HEK293T (cell line): ENCODE data around the gene XPNPEP2.

Experiments used
- CTCF ChIA-PET: fragments of 350-600 bp; formaldehyde crosslinking; extraction: SDS; loops from one replicate; lab custom pipeline; 2021; ENCODE audit warnings: antibody characterized with exemption, inconsistent platforms; lab: Yijun Ruan, JAX
- POLR2A ChIA-PET: fragments of 350-600 bp; formaldehyde crosslinking; extraction: SDS; loops from one replicate; lab custom pipeline; 2020; ENCODE audit warnings: antibody characterized with exemption, inconsistent platforms; lab: Yijun Ruan, JAX
- DNase-seq: peaks from one replicate; pipeline ENCODE4 v3.0.0; 2012; ENCODE audit warnings: mixed read lengths; ENCODE audit errors: extremely low spot score
- ARNT ChIP-seq: fragments of 450-650 bp; IDR thresholded peaks from 2 replicates; pipeline ENCODE4 v1.6.1; 2017; ENCODE audit warnings: mild to moderate bottlenecking
- BHLHE40 ChIP-seq: fragments of 450-650 bp; IDR thresholded peaks from 2 replicates; pipeline ENCODE4 v1.6.1; 2016; ENCODE audit warnings: mild to moderate bottlenecking, moderate library complexity, borderline replicate concordance
- CTBP1 ChIP-seq: fragments of 450-650 bp; IDR thresholded peaks from 2 replicates; pipeline ENCODE4 v1.6.1; 2016; ENCODE audit warnings: borderline replicate concordance
- ELF4 ChIP-seq: fragments of 450-650 bp; IDR thresholded peaks from 2 replicates; pipeline ENCODE4 v1.6.1; 2017; ENCODE audit warnings: antibody characterized with exemption
- FOXA1 ChIP-seq: fragments of 450-650 bp; IDR thresholded peaks from 2 replicates; pipeline ENCODE4 v1.6.1; 2016; ENCODE audit warnings: mild to moderate bottlenecking
- FOXK2 ChIP-seq: fragments of 450-650 bp; IDR thresholded peaks from 2 replicates; pipeline ENCODE4 v1.6.1; 2016; ENCODE audit warnings: mild to moderate bottlenecking
- FOXM1 ChIP-seq: fragments of 450-650 bp; IDR thresholded peaks from 2 replicates; pipeline ENCODE4 v1.6.1; 2017; ENCODE audit warnings: mild to moderate bottlenecking, borderline replicate concordance
- HDGF ChIP-seq: fragments of 450-650 bp; IDR thresholded peaks from 2 replicates; pipeline ENCODE4 v1.6.1; 2017; ENCODE audit warnings: antibody characterized with exemption, borderline replicate concordance
- L3MBTL2 ChIP-seq: fragments of 450-650 bp; conservative IDR thresholded peaks from 2 replicates; pipeline ENCODE4 v1.6.1; 2016; ENCODE audit warnings: mild to moderate bottlenecking
- LEF1 ChIP-seq: fragments of 450-650 bp; IDR thresholded peaks from 2 replicates; pipeline ENCODE4 v1.6.1; 2017; ENCODE audit warnings: mild to moderate bottlenecking, borderline replicate concordance
- NFRKB ChIP-seq: fragments of 450-650 bp; IDR thresholded peaks from 2 replicates; pipeline ENCODE4 v1.6.1; 2016; ENCODE audit warnings: mild to moderate bottlenecking, moderate library complexity
- SP1 ChIP-seq: fragments of 450-650 bp; IDR thresholded peaks from 2 replicates; pipeline ENCODE4 v1.6.1; 2017
- SUZ12 ChIP-seq: fragments of 450-650 bp; IDR thresholded peaks from 2 replicates; pipeline ENCODE4 v1.6.1; 2016; ENCODE audit warnings: mild to moderate bottlenecking
- TARDBP ChIP-seq: fragments of 450-650 bp; IDR thresholded peaks from 2 replicates; pipeline ENCODE4 v1.6.1; 2016
- ZNF384 ChIP-seq: fragments of 450-650 bp; IDR thresholded peaks from 2 replicates; pipeline ENCODE4 v1.6.1; 2016
- TF ChIP-seq, protein P1 (sequence below): fragments of 450-650 bp; IDR thresholded peaks from 2 replicates; pipeline ENCODE4 v1.6.1; 2016

The XPNPEP2 gene

DNA sequence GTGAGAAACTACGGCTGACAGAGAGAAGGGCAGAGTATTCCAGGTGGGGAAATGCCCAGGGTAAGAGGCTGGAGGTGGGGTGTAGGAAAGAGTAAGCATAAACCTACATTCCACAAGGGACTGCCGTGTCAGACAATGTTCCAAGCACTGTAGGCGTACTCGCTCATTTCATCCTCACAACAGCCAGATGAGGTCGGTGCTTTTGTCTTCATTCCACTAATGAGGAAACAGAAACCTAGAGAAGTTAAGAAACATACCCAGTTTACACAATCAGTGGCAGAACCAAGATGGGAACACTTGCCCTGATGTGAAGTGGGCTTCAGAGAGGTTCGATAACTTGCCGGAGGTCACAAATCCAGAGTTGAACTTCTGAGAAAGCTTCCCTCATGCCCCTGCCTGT, 45.6 kb downstream of the XPNPEP2 start:
- TF ChIP-seq LEF1 = no peak
- TF ChIP-seq ELF4 = no peak
- no peak for TF ChIP-seq FOXA1
- no peak for TF ChIP-seq TARDBP
- TF ChIP-seq NFRKB = no peak
- TF ChIP-seq, protein P1, sequence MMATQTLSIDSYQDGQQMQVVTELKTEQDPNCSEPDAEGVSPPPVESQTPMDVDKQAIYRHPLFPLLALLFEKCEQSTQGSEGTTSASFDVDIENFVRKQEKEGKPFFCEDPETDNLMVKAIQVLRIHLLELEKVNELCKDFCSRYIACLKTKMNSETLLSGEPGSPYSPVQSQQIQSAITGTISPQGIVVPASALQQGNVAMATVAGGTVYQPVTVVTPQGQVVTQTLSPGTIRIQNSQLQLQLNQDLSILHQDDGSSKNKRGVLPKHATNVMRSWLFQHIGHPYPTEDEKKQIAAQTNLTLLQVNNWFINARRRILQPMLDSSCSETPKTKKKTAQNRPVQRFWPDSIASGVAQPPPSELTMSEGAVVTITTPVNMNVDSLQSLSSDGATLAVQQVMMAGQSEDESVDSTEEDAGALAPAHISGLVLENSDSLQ = no peak
- no peak for TF ChIP-seq FOXK2
- TF ChIP-seq ARNT = no peak
- TF ChIP-seq L3MBTL2 = no peak
- TF ChIP-seq CTBP1 = no peak
- TF ChIP-seq SUZ12 = no peak
- TF ChIP-seq SP1 = no peak
- no peak for DNase-seq
- ChIA-PET CTCF (interaction anchor here (1.0 kb wide), 1 partner anchor 150 kb away, joined by 3 read pairs; no protein-coding TSS in a partner anchor), POLR2A (no interaction called here)

DNA sequence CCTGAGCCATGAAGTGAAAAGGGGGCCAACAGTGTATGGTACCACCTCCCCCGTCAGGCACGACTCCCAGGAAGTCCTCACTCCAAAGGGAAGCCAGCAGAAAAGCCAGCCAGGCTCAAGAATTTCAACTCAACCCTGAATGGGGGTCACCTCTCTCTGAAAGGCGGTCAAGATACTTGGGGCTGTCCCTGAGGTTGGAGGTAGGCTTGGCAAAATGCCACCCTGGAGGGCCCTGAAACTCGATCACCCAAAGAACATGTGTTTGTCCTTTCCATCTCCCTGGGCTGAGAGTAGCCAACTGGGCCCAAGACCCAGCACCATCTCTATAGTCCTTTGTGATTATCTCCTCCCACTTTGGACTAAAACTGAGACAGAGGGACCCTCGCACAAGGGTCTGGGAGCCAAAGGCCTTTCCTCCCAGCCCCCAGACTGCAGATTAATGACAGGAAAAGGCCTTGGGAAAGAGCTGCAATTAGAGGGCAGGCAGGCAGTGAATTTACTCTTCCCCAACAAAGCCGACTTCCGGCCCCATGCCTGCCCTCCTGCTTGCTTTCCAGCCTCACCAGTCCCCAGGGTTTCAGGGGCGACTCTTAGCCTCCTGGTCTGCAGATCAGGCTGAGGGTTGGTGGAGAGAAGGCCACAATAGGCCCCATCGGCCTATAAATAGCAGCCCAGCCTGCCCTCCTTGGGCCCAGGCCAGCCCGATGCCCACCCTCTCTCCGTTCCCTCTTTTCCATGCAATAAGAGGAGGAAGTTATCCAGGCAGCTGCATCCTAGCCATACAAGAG, 46.6 kb downstream of the XPNPEP2 start:
- TF ChIP-seq SUZ12 (no peak), CTBP1 (no peak), FOXA1 (no peak), BHLHE40 (no peak), TARDBP (no peak)
- ChIA-PET CTCF (interaction anchor here (0.6 to 1.0 kb wide), 2 partner anchors 151 to 658 kb away, joined by 3 read pairs; no protein-coding TSS in a partner anchor), POLR2A (no interaction called here)
- no peak for DNase-seq

DNA sequence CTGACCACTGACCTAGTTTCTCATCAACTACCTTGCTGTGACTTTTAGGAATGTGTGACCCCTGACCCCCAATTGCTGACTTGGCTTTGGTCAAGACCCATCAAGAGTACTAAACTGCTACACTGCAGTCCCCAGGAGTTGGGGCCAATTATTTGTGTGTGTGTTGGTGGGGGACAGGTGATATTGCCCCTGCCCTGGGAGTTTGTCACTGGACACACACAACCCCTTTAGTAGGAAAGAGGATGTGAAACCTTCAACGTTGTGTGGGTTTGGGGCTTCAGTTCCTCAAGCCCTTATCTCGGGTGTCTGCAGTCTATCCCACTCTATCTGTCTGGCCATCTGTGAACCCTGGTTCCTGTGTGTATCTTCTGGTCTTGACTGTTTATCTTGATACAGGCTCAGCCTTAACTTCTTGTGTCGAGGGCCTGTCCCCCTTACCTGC, 47.5 kb downstream of the XPNPEP2 start:
- CTCF ChIA-PET = no interaction called here
- POLR2A ChIA-PET = no interaction called here
- TF ChIP-seq NFRKB = no peak
- no peak for TF ChIP-seq HDGF
- no peak for TF ChIP-seq LEF1
- TF ChIP-seq BHLHE40 = no peak
- TF ChIP-seq, protein P1 = no peak
- TF ChIP-seq ELF4 = no peak
- no peak for DNase-seq

DNA sequence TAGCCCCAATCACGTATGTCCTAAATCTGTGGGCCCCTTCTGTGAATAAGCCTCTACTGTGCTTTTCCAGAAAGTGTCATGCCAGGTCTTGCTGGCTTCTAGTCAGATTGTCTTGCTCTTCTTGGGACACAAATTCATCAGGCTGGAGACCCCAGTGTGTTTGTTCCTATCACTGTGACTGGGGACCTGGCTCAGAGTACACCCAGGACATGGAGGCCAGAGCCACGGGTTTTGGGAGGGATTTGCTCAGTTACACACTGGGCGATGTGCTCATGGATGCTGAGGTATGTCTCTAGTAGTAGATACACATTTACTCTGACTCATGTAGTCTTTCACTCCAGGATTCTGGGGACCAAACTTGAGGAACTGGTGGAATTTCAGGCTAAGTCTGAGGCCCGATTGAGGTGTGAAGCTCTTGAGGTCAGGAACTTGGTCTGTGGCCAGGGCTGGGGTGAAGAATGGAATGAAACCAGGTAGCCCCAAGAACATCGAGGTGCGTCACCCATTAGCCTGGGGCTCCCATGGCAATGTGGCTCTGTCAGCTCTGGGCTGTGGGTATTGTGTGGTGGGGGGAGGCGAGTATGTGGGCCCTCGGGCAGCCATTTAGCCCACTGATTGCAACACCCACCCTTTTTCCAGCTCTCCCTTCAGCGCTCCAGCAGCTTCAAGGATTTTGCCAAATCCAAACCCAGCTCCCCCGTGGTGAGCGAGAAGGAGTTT, 48.7 kb downstream of the XPNPEP2 start:
- CTCF ChIA-PET = no interaction called here
- DNase-seq = no peak
- TF ChIP-seq SP1 (no peak), L3MBTL2 (no peak), SUZ12 (no peak), CTBP1 (no peak), FOXM1 (no peak), ZNF384 (no peak), ELF4 (no peak), TARDBP (no peak), HDGF (no peak), ARNT (no peak), LEF1 (no peak), FOXK2 (no peak), NFRKB (no peak), FOXA1 (no peak)
- TF ChIP-seq, protein P1 = no peak
- POLR2A ChIA-PET = no interaction called here

DNA sequence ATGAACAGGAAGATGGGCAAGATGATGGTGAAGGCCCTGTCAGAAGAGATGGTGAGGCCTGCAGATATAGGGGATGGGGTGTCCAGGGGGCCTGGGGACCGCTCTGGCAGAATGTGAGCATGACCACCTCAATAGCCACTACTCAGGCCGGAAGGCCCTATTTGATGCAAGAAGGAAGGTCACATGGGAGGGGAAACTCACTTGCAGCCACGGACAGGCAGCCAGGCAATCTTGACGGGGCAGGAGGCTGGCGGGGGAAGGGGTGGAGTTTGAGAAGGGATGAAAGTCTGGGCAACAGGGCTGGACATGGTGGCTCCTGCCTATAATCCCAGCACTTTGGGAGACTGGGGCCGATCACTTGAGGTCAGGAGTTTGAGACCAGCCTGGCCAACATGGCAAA, 49.7 kb downstream of the XPNPEP2 start:
- ChIA-PET POLR2A (no interaction called here), CTCF (no interaction called here)
- TF ChIP-seq, protein P1 = no peak
- TF ChIP-seq SUZ12 (no peak), L3MBTL2 (no peak), ARNT (no peak), FOXM1 (no peak), LEF1 (no peak), CTBP1 (no peak), FOXK2 (no peak), SP1 (no peak), NFRKB (no peak), FOXA1 (no peak), BHLHE40 (no peak), TARDBP (no peak), ZNF384 (no peak), ELF4 (no peak), HDGF (no peak)
- DNase-seq = no peak
